SK-N-SH treated with all-trans-retinoic acid at 6 μM for 48 hours (cell line): ENCODE measurements around the gene SERTAD2.

ENCODE experiments used
- ATAC-seq: fragments of 200-7000 bp; cut with Tn5 transposase; 3 replicates; pipeline ENCODE4 v1.9.1; 2020; ENCODE audit warnings: mild to moderate bottlenecking, moderate library complexity
- BACH2 ChIP-seq: fragments of 250-450 bp; sonication (Bioruptor Pico); IDR thresholded peaks from 2 replicates; pipeline ENCODE4 v1.9.0; 2021; ENCODE audit warnings: mild to moderate bottlenecking, borderline replicate concordance
- CSDC2 ChIP-seq: fragments of 250-450 bp; sonication (Bioruptor Pico); IDR thresholded peaks from 2 replicates; pipeline ENCODE4 v1.5.0; 2020; ENCODE audit warnings: mild to moderate bottlenecking, moderate library complexity
- ESRRG ChIP-seq: fragments of 250-450 bp; sonication (Bioruptor Pico); IDR thresholded peaks from 2 replicates; pipeline ENCODE4 v1.6.1; 2021; ENCODE audit warnings: mild to moderate bottlenecking
- ISL1 ChIP-seq: fragments of 250-450 bp; sonication (Bioruptor Pico); IDR thresholded peaks from 2 replicates; pipeline ENCODE4 v2.1.2; 2022; ENCODE audit warnings: mild to moderate bottlenecking, moderate library complexity
- OSR1 ChIP-seq: fragments of 250-450 bp; sonication (Bioruptor Pico); IDR thresholded peaks from 2 replicates; pipeline ENCODE4 v1.8.0; 2022; ENCODE audit warnings: moderate library complexity, mild to moderate bottlenecking, inconsistent platforms
- PPARA ChIP-seq: fragments of 250-450 bp; sonication (Bioruptor Pico); IDR thresholded peaks from 2 replicates; pipeline ENCODE4 v1.5.0; 2020; ENCODE audit warnings: mild to moderate bottlenecking, borderline replicate concordance
- RARB ChIP-seq: fragments of 250-450 bp; sonication (Bioruptor Pico); IDR thresholded peaks from 2 replicates; pipeline ENCODE4 v1.8.0; 2021; ENCODE audit warnings: mild to moderate bottlenecking, moderate library complexity
- SNAI2 ChIP-seq: fragments of 250-450 bp; sonication (Bioruptor Pico); IDR thresholded peaks from 2 replicates; pipeline ENCODE4 v1.5.0; 2020; ENCODE audit warnings: mild to moderate bottlenecking, moderate library complexity
- TCF4 ChIP-seq: fragments of 250-450 bp; sonication (Bioruptor Pico); IDR thresholded peaks from 2 replicates; pipeline ENCODE4 v1.8.0; 2021; ENCODE audit warnings: mild to moderate bottlenecking, moderate library complexity, borderline replicate concordance
- TOX ChIP-seq: fragments of 250-450 bp; sonication (Bioruptor Pico); IDR thresholded peaks from 2 replicates; pipeline ENCODE4 v1.8.0; 2021; ENCODE audit warnings: mild to moderate bottlenecking, moderate library complexity, borderline replicate concordance
- ZC3H10 ChIP-seq: fragments of 250-450 bp; sonication (Bioruptor Pico); IDR thresholded peaks from 2 replicates; pipeline ENCODE4 v1.5.1; 2021; ENCODE audit warnings: mild to moderate bottlenecking, moderate library complexity
- ZFP3 ChIP-seq: fragments of 250-450 bp; sonication (Bioruptor Pico); IDR thresholded peaks from 2 replicates; pipeline ENCODE4 v1.5.0; 2020; ENCODE audit warnings: mild to moderate bottlenecking, moderate library complexity
- ZFP30 ChIP-seq: fragments of 450-650 bp; formaldehyde crosslinking; IDR thresholded peaks from 2 replicates; pipeline ENCODE4 v1.5.0; 2022; ENCODE audit warnings: mild to moderate bottlenecking, moderate library complexity
- ZNF565 ChIP-seq: fragments of 450-650 bp; formaldehyde crosslinking; conservative IDR thresholded peaks from 2 replicates; pipeline ENCODE4 v1.5.0; 2020; ENCODE audit warnings: low read depth, mild to moderate bottlenecking, moderate library complexity
- ZNF70 ChIP-seq: fragments of 450-650 bp; formaldehyde crosslinking; IDR thresholded peaks from 2 replicates; pipeline ENCODE4 v1.5.0; 2020; ENCODE audit warnings: mild to moderate bottlenecking, moderate library complexity
- TF ChIP-seq, protein P1 (sequence below): fragments of 250-450 bp; sonication (Bioruptor Pico); IDR thresholded peaks from 2 replicates; pipeline ENCODE4 v1.8.0; 2021; ENCODE audit warnings: low read depth, mild to moderate bottlenecking, moderate library complexity, borderline replicate concordance
- TF ChIP-seq, protein P2 (sequence below): fragments of 250-450 bp; sonication (Bioruptor Pico); IDR thresholded peaks from 2 replicates; pipeline ENCODE4 v1.5.1; 2021; ENCODE audit warnings: mild to moderate bottlenecking, moderate library complexity
- TF ChIP-seq, protein P3 (sequence below): fragments of 250-450 bp; sonication (Bioruptor Pico); IDR thresholded peaks from 2 replicates; pipeline ENCODE4 v1.5.1; 2020; ENCODE audit warnings: low read depth, mild to moderate bottlenecking, moderate library complexity
- TF ChIP-seq, protein P4 (sequence below): fragments of 250-450 bp; sonication (Bioruptor Pico); IDR thresholded peaks from 2 replicates; pipeline ENCODE4 v1.5.0; 2020; ENCODE audit warnings: mild to moderate bottlenecking, moderate library complexity

SERTAD2 gene

DNA sequence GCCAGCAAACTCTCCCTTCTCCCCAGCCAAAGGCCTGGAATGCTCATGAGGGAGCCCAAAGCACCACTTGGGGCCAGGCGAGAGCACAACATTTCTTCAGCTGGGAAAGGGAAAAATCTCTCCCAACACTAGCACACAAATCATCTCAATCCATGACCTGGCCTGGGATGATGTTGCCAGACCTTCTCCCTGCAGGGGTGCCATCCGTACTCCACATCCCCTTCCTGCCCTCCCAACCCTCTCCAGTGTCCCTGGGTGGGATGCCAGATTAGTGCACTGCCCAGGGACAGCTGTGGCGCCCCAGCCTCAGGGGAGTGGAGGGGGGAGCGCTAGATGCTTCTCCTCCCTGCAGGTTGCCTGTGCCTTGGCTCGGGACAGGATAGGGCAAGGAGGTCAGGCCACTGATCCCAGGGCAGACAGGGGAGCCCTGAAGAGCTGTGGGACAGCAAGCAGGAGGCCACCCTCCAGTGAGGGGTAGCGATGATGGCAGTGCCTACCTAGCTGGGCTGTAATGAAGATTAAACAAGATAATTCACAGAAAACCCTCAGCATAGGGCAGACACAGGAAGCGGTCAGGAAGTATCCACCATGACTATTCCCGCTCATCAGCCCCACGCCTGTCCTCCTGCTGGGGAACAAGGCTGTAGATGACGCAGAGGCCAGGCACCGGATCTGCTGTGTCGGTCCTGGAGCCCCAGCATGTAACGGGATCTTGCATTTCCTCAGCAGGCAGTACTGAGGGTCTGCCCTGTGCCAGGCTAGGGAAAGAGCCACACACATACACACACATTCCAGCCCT is 31.1 kb downstream of the SERTAD2 start (continued):
- TF ChIP-seq, protein P1, sequence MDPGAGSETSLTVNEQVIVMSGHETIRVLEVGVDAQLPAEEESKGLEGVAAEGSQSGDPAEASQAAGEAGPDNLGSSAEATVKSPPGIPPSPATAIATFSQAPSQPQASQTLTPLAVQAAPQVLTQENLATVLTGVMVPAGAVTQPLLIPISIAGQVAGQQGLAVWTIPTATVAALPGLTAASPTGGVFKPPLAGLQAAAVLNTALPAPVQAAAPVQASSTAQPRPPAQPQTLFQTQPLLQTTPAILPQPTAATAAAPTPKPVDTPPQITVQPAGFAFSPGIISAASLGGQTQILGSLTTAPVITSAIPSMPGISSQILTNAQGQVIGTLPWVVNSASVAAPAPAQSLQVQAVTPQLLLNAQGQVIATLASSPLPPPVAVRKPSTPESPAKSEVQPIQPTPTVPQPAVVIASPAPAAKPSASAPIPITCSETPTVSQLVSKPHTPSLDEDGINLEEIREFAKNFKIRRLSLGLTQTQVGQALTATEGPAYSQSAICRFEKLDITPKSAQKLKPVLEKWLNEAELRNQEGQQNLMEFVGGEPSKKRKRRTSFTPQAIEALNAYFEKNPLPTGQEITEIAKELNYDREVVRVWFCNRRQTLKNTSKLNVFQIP (CRISPR knock-in tag): no peak
- no peak for TF ChIP-seq SNAI2 (CRISPR knock-in tag)

DNA sequence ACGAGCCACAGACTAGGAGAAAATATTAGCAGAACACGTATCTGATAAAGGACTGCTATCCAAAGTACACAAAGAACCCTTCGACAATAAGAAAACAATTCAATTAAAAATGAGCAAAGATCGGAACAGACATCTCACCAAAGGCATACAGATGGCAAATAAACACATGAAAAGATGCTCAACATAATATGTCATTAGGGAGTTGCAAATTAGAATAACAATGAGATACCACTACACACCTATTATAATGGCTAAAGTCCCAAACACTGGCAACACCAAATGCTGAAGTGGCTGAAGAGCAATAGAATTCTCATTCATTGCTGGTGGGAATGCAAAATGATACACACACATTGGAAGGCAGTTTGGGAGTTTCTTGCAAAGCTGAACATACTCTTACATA is 33.1 kb downstream of the SERTAD2 start:
- TF ChIP-seq TCF4 (no peak), ZFP30 (CRISPR knock-in tag) (no peak), ZFP3 (no peak), OSR1 (no peak), ESRRG (no peak), ZNF565 (CRISPR knock-in tag) (no peak)
- no peak for ATAC-seq

DNA sequence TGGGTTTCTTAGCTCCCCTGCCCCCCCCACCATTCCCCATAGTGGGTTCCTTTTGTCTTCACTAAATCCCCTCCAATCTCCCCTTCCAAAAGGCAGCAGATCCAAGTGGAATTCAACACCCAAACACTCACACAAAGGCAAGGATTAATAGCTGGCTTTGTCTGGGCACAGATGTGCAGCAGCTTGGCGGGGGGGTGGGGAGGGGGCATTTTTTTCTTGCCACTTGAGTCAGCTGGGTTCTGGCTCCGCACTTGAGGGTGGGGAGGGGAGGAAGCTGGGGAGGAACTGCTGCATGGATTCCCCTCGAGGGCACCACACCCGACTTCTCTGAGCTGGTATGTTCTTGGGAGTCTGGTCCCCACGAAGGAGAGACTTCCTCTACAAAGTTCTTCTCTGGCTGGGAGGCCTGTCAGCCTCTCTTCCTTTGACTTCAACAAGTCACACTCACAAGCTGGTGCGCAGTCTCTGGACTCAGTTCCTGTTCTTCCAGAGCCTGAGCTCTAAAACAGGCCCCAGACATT is 36.0 kb downstream of the SERTAD2 start:
- no peak for ATAC-seq
- TF ChIP-seq, protein P2, sequence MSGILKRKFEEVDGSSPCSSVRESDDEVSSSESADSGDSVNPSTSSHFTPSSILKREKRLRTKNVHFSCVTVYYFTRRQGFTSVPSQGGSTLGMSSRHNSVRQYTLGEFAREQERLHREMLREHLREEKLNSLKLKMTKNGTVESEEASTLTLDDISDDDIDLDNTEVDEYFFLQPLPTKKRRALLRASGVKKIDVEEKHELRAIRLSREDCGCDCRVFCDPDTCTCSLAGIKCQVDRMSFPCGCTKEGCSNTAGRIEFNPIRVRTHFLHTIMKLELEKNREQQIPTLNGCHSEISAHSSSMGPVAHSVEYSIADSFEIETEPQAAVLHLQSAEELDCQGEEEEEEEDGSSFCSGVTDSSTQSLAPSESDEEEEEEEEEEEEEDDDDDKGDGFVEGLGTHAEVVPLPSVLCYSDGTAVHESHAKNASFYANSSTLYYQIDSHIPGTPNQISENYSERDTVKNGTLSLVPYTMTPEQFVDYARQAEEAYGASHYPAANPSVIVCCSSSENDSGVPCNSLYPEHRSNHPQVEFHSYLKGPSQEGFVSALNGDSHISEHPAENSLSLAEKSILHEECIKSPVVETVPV: no peak
- TF ChIP-seq TOX (CRISPR knock-in tag) (no peak), PPARA (no peak), ESRRG (no peak), TCF4 (no peak), OSR1 (no peak), ZNF70 (CRISPR knock-in tag) (no peak)
- TF ChIP-seq, protein P3, sequence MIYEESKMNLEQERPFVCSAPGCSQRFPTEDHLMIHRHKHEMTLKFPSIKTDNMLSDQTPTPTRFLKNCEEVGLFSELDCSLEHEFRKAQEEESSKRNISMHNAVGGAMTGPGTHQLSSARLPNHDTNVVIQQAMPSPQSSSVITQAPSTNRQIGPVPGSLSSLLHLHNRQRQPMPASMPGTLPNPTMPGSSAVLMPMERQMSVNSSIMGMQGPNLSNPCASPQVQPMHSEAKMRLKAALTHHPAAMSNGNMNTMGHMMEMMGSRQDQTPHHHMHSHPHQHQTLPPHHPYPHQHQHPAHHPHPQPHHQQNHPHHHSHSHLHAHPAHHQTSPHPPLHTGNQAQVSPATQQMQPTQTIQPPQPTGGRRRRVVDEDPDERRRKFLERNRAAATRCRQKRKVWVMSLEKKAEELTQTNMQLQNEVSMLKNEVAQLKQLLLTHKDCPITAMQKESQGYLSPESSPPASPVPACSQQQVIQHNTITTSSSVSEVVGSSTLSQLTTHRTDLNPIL: no peak

DNA sequence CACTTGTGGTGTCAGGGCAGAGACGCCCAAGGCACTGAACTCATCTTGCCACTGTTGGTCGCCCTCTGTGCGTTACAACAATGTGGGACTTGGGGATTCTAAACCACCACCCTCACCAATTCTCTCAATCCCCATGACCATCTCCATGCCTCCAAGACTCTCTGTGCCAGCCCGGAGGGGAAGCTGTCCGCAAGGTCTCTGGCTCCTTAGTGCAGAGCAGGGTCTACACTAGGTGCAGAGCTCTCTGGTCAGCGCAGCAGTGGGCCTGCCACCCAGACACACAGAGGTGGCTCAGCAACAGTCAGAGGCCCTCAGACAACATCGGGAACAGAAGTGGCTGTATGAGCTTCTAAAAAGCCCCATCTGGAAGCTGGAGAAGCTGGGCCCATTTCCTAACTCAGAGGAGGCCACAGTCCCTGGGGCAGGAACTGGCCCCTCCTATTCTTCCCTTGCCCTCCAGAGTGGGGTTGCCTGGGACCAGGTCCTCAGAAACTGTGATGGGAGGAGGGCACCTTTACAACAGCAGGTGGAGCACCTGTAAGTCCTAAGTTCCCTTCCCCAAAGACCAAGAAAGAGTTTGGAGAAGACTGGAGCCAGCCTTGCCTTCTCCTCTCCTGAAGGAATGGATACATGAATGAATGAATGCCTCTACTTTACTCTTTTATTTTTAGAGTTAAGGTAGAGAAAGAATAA is 37.7 kb downstream of the SERTAD2 start:
- TF ChIP-seq BACH2 (CRISPR knock-in tag) (no peak), ZC3H10 (CRISPR knock-in tag) (no peak), TOX (CRISPR knock-in tag) (no peak), ZFP30 (CRISPR knock-in tag) (no peak), ISL1 (CRISPR knock-in tag) (no peak), RARB (CRISPR knock-in tag) (no peak), PPARA (no peak), CSDC2 (CRISPR knock-in tag) (no peak), TCF4 (no peak), ESRRG (no peak), OSR1 (no peak)
- TF ChIP-seq, protein P2: no peak
- TF ChIP-seq, protein P4, sequence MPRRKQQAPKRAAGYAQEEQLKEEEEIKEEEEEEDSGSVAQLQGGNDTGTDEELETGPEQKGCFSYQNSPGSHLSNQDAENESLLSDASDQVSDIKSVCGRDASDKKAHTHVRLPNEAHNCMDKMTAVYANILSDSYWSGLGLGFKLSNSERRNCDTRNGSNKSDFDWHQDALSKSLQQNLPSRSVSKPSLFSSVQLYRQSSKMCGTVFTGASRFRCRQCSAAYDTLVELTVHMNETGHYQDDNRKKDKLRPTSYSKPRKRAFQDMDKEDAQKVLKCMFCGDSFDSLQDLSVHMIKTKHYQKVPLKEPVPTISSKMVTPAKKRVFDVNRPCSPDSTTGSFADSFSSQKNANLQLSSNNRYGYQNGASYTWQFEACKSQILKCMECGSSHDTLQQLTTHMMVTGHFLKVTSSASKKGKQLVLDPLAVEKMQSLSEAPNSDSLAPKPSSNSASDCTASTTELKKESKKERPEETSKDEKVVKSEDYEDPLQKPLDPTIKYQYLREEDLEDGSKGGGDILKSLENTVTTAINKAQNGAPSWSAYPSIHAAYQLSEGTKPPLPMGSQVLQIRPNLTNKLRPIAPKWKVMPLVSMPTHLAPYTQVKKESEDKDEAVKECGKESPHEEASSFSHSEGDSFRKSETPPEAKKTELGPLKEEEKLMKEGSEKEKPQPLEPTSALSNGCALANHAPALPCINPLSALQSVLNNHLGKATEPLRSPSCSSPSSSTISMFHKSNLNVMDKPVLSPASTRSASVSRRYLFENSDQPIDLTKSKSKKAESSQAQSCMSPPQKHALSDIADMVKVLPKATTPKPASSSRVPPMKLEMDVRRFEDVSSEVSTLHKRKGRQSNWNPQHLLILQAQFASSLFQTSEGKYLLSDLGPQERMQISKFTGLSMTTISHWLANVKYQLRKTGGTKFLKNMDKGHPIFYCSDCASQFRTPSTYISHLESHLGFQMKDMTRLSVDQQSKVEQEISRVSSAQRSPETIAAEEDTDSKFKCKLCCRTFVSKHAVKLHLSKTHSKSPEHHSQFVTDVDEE (CRISPR knock-in tag): no peak
- ATAC-seq: no peak
